HCT116 (cell line): ENCODE data around the gene CACNA1C. TPM values are rescaled to one million over a fixed set of nuclear protein-coding genes. Genes with fewer than 3 reads are reported as not detected.

Experiments used
- ATAC-seq: fragments of 200-7000 bp; cut with Tn5 transposase; 2 replicates; pipeline ENCODE4 v1.9.1; 2020; ENCODE audit warnings: mild to moderate bottlenecking, moderate library complexity
- BruUV-seq: library from RNA; stranded (reverse); fragments of 400-500 nt; replicated peaks from 2 replicates; lab custom pipeline; 2021; lab: Mats Ljungman, UMichigan
- CTCF ChIA-PET: fragments of 300-600 bp; sonication (Branson Sonifier 250); formaldehyde crosslinking; loops from one replicate; lab custom pipeline; 2021; ENCODE audit warnings: antibody characterized with exemption; lab: Charles Lee
- POLR2A ChIA-PET: fragments of 300-600, 350-600 bp; sonication (Branson Sonifier 250); formaldehyde crosslinking; loops from one replicate; lab custom pipeline; 2021; ENCODE audit warnings: antibody characterized with exemption; lab: Charles Lee
- RAD21 ChIA-PET, 2 experiments: fragments of 300-600 bp; sonication (Branson Sonifier 250); formaldehyde crosslinking; loops; one replicate each; lab custom pipeline; 2023; ENCODE audit warnings: low total read pairs in 2 of 2; ENCODE audit not compliant: uncharacterized antibody in 2 of 2, unreplicated experiment in 2 of 2, low non-redundant PET in 1 of 2; lab: Charles Lee
- DNase-seq: peaks from one replicate; pipeline ENCODE4 v3.0.0-alpha.2; 2010; ENCODE audit warnings: low read depth, low spot score
- H2AFZ ChIP-seq: fragments of 200-600 bp; shearing (Covaris generic), sonication (generic); 2 replicates; pipeline ENCODE4 v1.6.1; 2017; ENCODE audit warnings: low read depth, mixed run types, mixed read lengths, antibody characterized with exemption, low read length; ENCODE audit not compliant: poor library complexity, severe bottlenecking
- H3K27ac ChIP-seq: 2 replicates; pipeline ENCODE4 v1.5.1; 2012; ENCODE audit warnings: low read depth, low read length
- H3K27me3 ChIP-seq: fragments of 200-600 bp; sonication (generic); 2 replicates; pipeline ENCODE4 v1.6.1; 2016; ENCODE audit warnings: mixed run types, low read length, mixed read lengths; ENCODE audit not compliant: insufficient read depth
- H3K36me3 ChIP-seq, 2 experiments: fragments of 200-500 bp in 1 of 2; fragments of 200-600 bp in 1 of 2; sonication (Bioruptor generic) in 1 of 2; sonication (generic) in 1 of 2; 2 replicates each; pipeline versions ENCODE4 v1.5.1 to v1.6.1; 2014 to 2016; ENCODE audit warnings: low read length in 2 of 2, inconsistent platforms in 1 of 2, mixed read lengths in 1 of 2, mixed run types in 1 of 2; ENCODE audit not compliant: insufficient read depth in 2 of 2, control insufficient read depth in 1 of 2
- H3K4me1 ChIP-seq, 2 experiments: fragments of 200-600 bp in 1 of 2; sonication (generic) in 1 of 2; 2 replicates each; pipeline versions ENCODE4 v1.5.1 to v1.6.1; 2012 to 2017; ENCODE audit warnings: low read length in 2 of 2, inconsistent platforms in 1 of 2, mild to moderate bottlenecking in 1 of 2, mixed read lengths in 1 of 2, mixed run types in 1 of 2, moderate library complexity in 1 of 2; ENCODE audit not compliant: insufficient read depth in 2 of 2, control insufficient read depth in 1 of 2
- H3K4me2 ChIP-seq: fragments of 200-600 bp; sonication (generic); 2 replicates; pipeline ENCODE4 v1.6.1; 2017; ENCODE audit warnings: mixed run types, low read length, mixed read lengths
- H3K4me3 ChIP-seq, 2 experiments: fragments of 200-600 bp in 1 of 2; sonication (generic) in 1 of 2; replicated peaks in 1 of 2; 2 replicates each; pipeline ENCODE4 v1.5.1; 2011 to 2016; ENCODE audit warnings: low read length in 2 of 2, control low read depth in 1 of 2, low read depth in 1 of 2, mild to moderate bottlenecking in 1 of 2, mixed read lengths in 1 of 2, mixed run types in 1 of 2
- H3K79me2 ChIP-seq: fragments of 200-600 bp; sonication (generic); 2 replicates; pipeline ENCODE4 v1.6.1; 2017; ENCODE audit warnings: mild to moderate bottlenecking, mixed run types, low read length, moderate library complexity, mixed read lengths; ENCODE audit not compliant: insufficient read depth
- H3K9ac ChIP-seq: fragments of 200-600 bp; sonication (generic); 2 replicates; pipeline ENCODE4 v1.6.1; 2016; ENCODE audit warnings: low read length, mixed read lengths
- H3K9me2 ChIP-seq: fragments of 200-600 bp; sonication (generic), shearing (Covaris generic); 2 replicates; pipeline ENCODE4 v1.6.1; 2017; ENCODE audit warnings: mixed run types, mild to moderate bottlenecking, moderate library complexity; ENCODE audit not compliant: insufficient read depth
- H3K9me3 ChIP-seq, 2 experiments: fragments of 200-500 bp in 1 of 2; fragments of 200-600 bp in 1 of 2; sonication (Bioruptor generic) in 1 of 2; sonication (generic) in 1 of 2; 2 replicates each; pipeline ENCODE4 v1.6.1; 2014 to 2017; ENCODE audit warnings: low read length in 2 of 2, mixed read lengths in 2 of 2, inconsistent platforms in 1 of 2, low read depth in 1 of 2, mild to moderate bottlenecking in 1 of 2, mixed run types in 1 of 2, moderate library complexity in 1 of 2; ENCODE audit not compliant: control insufficient read depth in 1 of 2, insufficient read depth in 1 of 2
- H4K20me1 ChIP-seq: fragments of 200-600 bp; sonication (generic), shearing (Covaris generic); 2 replicates; pipeline ENCODE4 v1.6.1; 2017; ENCODE audit warnings: mixed run types, mild to moderate bottlenecking, moderate library complexity; ENCODE audit not compliant: insufficient read depth
- ATF3 ChIP-seq: IDR thresholded peaks from 2 replicates; pipeline ENCODE4 v1.6.1; 2012
- CEBPB ChIP-seq: IDR thresholded peaks from 2 replicates; pipeline ENCODE4 v1.6.1; 2012; ENCODE audit warnings: low read depth
- EGR1 ChIP-seq: IDR thresholded peaks from 2 replicates; pipeline ENCODE4 v1.6.1; 2012; ENCODE audit warnings: low read depth
- JUND ChIP-seq: IDR thresholded peaks from 2 replicates; pipeline ENCODE4 v1.6.1; 2012
- MAX ChIP-seq: IDR thresholded peaks from 2 replicates; pipeline ENCODE4 v1.6.1; 2012
- SIN3A ChIP-seq: IDR thresholded peaks from 2 replicates; pipeline ENCODE4 v1.6.1; 2012; ENCODE audit warnings: low read depth
- TCF7L2 ChIP-seq: IDR thresholded peaks from 2 replicates; pipeline ENCODE4 v1.7.0; 2011; ENCODE audit warnings: borderline replicate concordance, inconsistent platforms; ENCODE audit not compliant: insufficient read depth, insufficient read length; ENCODE audit errors: extremely low read depth
- YY1 ChIP-seq: IDR thresholded peaks from 2 replicates; pipeline ENCODE4 v1.6.1; 2011; ENCODE audit warnings: low read length, low read depth, moderate library complexity, mild to moderate bottlenecking; ENCODE audit not compliant: insufficient replicate concordance; ENCODE audit errors: extremely low read depth
- ZFX ChIP-seq: fragments of 450-650 bp; IDR thresholded peaks from 2 replicates; pipeline ENCODE4 v1.6.1; 2017
- intact Hi-C: fragments of 100-400 bp; cut with micrococcal nuclease; formaldehyde crosslinking; loops from 2 replicates; pipeline ENCODE4 v1.10.0; 2022
- total RNA-seq: library from RNA; stranded (reverse); gene quantifications from one replicate; pipeline ENCODE4 v1.2.1, GENCODE V29; 2021; ENCODE audit not compliant: unreplicated experiment

CACNA1C gene
- total RNA-seq, 1 experiment from 2014 or later = 0.05 TPM

GRCh38 chr12:2609020-2609419 is 556.2 kb downstream of the CACNA1C start:
- no peak overlapping the region for H3K9ac ChIP-seq
- ChIA-PET POLR2A (no interaction called here), CTCF (no interaction called here), RAD21 (no interaction called here)
- peaks cover 4% of the 10 kb centered on the region for H3K27me3 ChIP-seq
- no peaks in the 10 kb centered on the region for H3K9me3 ChIP-seq
- H2AFZ ChIP-seq = no peak overlapping the region
- H3K4me2 ChIP-seq = no peak overlapping the region
- BruUV-seq = no TSS peak
- no peaks in the 10 kb centered on the region for H3K79me2 ChIP-seq
- TF ChIP-seq YY1 = no peak
- TF ChIP-seq TCF7L2 = no peak
- TF ChIP-seq MAX = no peak
- TF ChIP-seq JUND = no peak
- no peak for TF ChIP-seq CEBPB
- ATAC-seq (no peak), DNase-seq (no peak)
- no peak overlapping the region for H3K4me3 ChIP-seq
- H3K36me3 ChIP-seq = no peaks in the 10 kb centered on the region
- H3K27ac ChIP-seq = no peak overlapping the region
- intact Hi-C loops = no loop called here
- H3K4me1 ChIP-seq = peaks cover 0 to 8% of the 10 kb centered on the region in 2 experiments; a peak in 2 of 4 replicates
- H4K20me1 ChIP-seq = no peaks in the 10 kb centered on the region
- no peaks in the 10 kb centered on the region for H3K9me2 ChIP-seq

GRCh38 chr12:2610358-2610757 is 557.6 kb downstream of the CACNA1C start:
- peaks cover 7% of the 10 kb centered on the region for H3K27me3 ChIP-seq
- CTCF ChIA-PET = no interaction called here
- TF ChIP-seq ZFX = no peak
- TF ChIP-seq CEBPB = no peak
- TF ChIP-seq ATF3 = no peak
- TF ChIP-seq EGR1 = no peak
- TF ChIP-seq SIN3A = no peak

More at GRCh38 chr12:2610358-2610757, 557.6 kb downstream of the CACNA1C start:
- Histone ChIP-seq H3K4me1 (peaks cover 0 to 10% of the 10 kb centered on the region in 2 experiments; a peak in 2 of 4 replicates), H3K9ac (no peak overlapping the region), H3K9me2 (no peaks in the 10 kb centered on the region), H3K9me3 (no peaks in the 10 kb centered on the region), H3K79me2 (no peaks in the 10 kb centered on the region), H3K4me2 (no peak overlapping the region), H3K4me3 (no peak overlapping the region), H4K20me1 (no peaks in the 10 kb centered on the region), H3K27ac (no peak overlapping the region), H2AFZ (no peak overlapping the region), H3K36me3 (no peaks in the 10 kb centered on the region)
- POLR2A ChIA-PET = no interaction called here
- intact Hi-C loops = no loop called here
- no TSS peak for BruUV-seq
- RAD21 ChIA-PET = no interaction called here
- DNase-seq (no peak), ATAC-seq (no peak)
